Measurements from ENCODE around the gene TTLL9.

TTLL9 gene

GRCh38 chr20:31863296-31864085 lies 6.9 kb upstream of the TTLL9 start:
- DNase-seq (ENCODE audit: extremely low spot score): no peak
- CTCF ChIA-PET: interaction anchor here (0.7 to 5.8 kb wide), 8 partner anchors 8 to 167 kb away, joined by 3 to 54 read pairs (median 6); partner anchors contain the start of gene PDRG1
- no peak for TF ChIP-seq CTCF (IDR thresholded peaks at IDR 0.05; ENCODE audit: control extremely low read depth, extremely low read depth, low read depth, missing control alignments)
- POLR2A ChIA-PET: interaction anchor here (0.6 to 0.8 kb wide), 2 partner anchors 88 to 101 kb away, joined by 3 to 8 read pairs; partner anchors contain the start of gene PDRG1

GRCh38 chr20:31864521-31865400 lies 5.7 kb upstream of the TTLL9 start:
- no peak for DNase-seq (ENCODE audit: extremely low spot score)
- POLR2A ChIA-PET: interaction anchor here (0.6 kb wide), 1 partner anchor 99 kb away, joined by 3 read pairs; no protein-coding TSS in a partner anchor
- CTCF ChIA-PET: interaction anchor here (1.0 to 5.8 kb wide), 4 partner anchors 10 to 166 kb away, joined by 3 to 54 read pairs (median 12); no protein-coding TSS in a partner anchor
- TF ChIP-seq CTCF (IDR thresholded peaks at IDR 0.05; ENCODE audit: control extremely low read depth, extremely low read depth, low read depth, missing control alignments): no peak

- ChIA-PET CTCF (no interaction called here), POLR2A (no interaction called here)
- no peak for TF ChIP-seq CTCF (IDR thresholded peaks at IDR 0.05; ENCODE audit: control extremely low read depth, extremely low read depth, low read depth, missing control alignments)
- no peak for DNase-seq (ENCODE audit: extremely low spot score)
These were observed 4.2 kb upstream of the TTLL9 start for GRCh38 chr20:31866221-31866620.

GRCh38 chr20:31868853-31869672 lies 1.4 kb upstream of the TTLL9 start:
- DNase-seq (ENCODE audit: extremely low spot score): no peak
- POLR2A ChIA-PET: interaction anchor here (0.6 kb wide), 1 partner anchor 30 kb away, joined by 3 read pairs; no protein-coding TSS in a partner anchor
- CTCF ChIA-PET: interaction anchor here (0.8 to 3.0 kb wide), 7 partner anchors 12 to 162 kb away, joined by 3 to 21 read pairs (median 5); partner anchors contain the start of gene PDRG1
- no peak for TF ChIP-seq CTCF (IDR thresholded peaks at IDR 0.05; ENCODE audit: control extremely low read depth, extremely low read depth, low read depth, missing control alignments)

GRCh38 chr20:31869673-31869941 lies 827 bp upstream of the TTLL9 start:
- DNase-seq (ENCODE audit: extremely low spot score): no peak
- ChIA-PET CTCF (interaction anchor here (1.1 to 3.0 kb wide), 5 partner anchors 9 to 22 kb away, joined by 3 to 21 read pairs (median 9); no protein-coding TSS in a partner anchor), POLR2A (no interaction called here)
- no peak for TF ChIP-seq CTCF (IDR thresholded peaks at IDR 0.05; ENCODE audit: control extremely low read depth, extremely low read depth, low read depth, missing control alignments)

Data from GM10248 (cell line).